ENCODE data around the gene EFNA5. TPM values are rescaled to one million over a fixed set of nuclear protein-coding genes. Genes with fewer than 3 reads are reported as not detected.

EFNA5 gene
- total and polyA plus RNA-seq, 7 donors = 0.32 to 5.4 (median 2.1) TPM

DNA sequence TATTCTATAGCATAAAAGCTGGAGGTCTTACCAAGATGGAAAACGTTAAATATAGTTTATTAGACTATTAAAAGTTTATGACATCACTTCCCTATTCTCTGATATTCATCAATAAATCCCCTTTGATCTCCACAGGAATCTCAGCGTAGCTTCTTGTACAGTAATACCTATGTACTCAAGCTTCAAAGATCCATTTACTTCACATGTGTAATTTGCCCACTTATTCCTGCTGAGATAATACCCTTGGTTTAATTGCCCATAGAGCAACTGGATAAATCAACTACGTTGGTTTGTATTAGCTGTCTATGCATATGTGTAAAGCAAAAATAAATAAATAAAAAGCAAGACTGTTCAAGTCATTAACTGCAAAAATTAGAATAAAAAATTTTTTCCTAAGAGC, 219.7 kb downstream of the EFNA5 start:
- intact Hi-C loops (cut with DNase I) = no loop called here

GRCh38 chr5:107450531-107450930, 220.2 kb downstream of the EFNA5 start:
- Histone ChIP-seq H3K27me3 (ENCODE audit: insufficient read depth in 3 of 3, low read length in 2 of 3) (no peaks in the 10 kb centered on the region), H3K36me3 (ENCODE audit: insufficient read depth in 1 of 2, low read depth in 1 of 2) (no peaks in the 10 kb centered on the region), H3K4me3 (no peak overlapping the region), H3K27ac (no peak overlapping the region), H3K4me1 (no peaks in the 10 kb centered on the region), H3K9me3 (no peaks in the 10 kb centered on the region)
- DNase-seq (no peak), ATAC-seq (no peak)
- 66 to 79% (median 77%) methylated on average over 3 of the region's 3 CpGs for WGBS, 3 donors
- intact Hi-C loops (cut with DNase I) = no loop called here
- TF ChIP-seq, protein P1, sequence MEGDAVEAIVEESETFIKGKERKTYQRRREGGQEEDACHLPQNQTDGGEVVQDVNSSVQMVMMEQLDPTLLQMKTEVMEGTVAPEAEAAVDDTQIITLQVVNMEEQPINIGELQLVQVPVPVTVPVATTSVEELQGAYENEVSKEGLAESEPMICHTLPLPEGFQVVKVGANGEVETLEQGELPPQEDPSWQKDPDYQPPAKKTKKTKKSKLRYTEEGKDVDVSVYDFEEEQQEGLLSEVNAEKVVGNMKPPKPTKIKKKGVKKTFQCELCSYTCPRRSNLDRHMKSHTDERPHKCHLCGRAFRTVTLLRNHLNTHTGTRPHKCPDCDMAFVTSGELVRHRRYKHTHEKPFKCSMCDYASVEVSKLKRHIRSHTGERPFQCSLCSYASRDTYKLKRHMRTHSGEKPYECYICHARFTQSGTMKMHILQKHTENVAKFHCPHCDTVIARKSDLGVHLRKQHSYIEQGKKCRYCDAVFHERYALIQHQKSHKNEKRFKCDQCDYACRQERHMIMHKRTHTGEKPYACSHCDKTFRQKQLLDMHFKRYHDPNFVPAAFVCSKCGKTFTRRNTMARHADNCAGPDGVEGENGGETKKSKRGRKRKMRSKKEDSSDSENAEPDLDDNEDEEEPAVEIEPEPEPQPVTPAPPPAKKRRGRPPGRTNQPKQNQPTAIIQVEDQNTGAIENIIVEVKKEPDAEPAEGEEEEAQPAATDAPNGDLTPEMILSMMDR (IDR thresholded peaks at IDR 0.05) = no peak

More for the DNA sequence above, 219.7 kb downstream of the EFNA5 start:
- H3K4me3 ChIP-seq = no peak overlapping the region
- H3K27me3 ChIP-seq (ENCODE audit: insufficient read depth in 3 of 3, low read length in 2 of 3) = no peaks in the 10 kb centered on the region
- DNase-seq (no peak), ATAC-seq (no peak)
- TF ChIP-seq, protein P1 (IDR thresholded peaks at IDR 0.05) = no peak
- 57 to 68% (median 60%) methylated on average over 3 of the region's 3 CpGs for WGBS, 3 donors
- H3K27ac ChIP-seq = no peak overlapping the region
- H3K4me1 ChIP-seq = no peaks in the 10 kb centered on the region
- H3K36me3 ChIP-seq (ENCODE audit: insufficient read depth in 1 of 2, low read depth in 1 of 2) = no peaks in the 10 kb centered on the region
- no peaks in the 10 kb centered on the region for H3K9me3 ChIP-seq

GRCh38 chr5:107449369-107449768, 221.4 kb downstream of the EFNA5 start:
- intact Hi-C loops (cut with DNase I) = no loop called here
- no peak overlapping the region for H3K27ac ChIP-seq
- H3K4me1 ChIP-seq = no peaks in the 10 kb centered on the region
- no peaks in the 10 kb centered on the region for H3K36me3 ChIP-seq (ENCODE audit: insufficient read depth in 1 of 2, low read depth in 1 of 2)
- TF ChIP-seq, protein P1 (IDR thresholded peaks at IDR 0.05) = no peak
- no peaks in the 10 kb centered on the region for H3K27me3 ChIP-seq (ENCODE audit: insufficient read depth in 3 of 3, low read length in 2 of 3)
- no peaks in the 10 kb centered on the region for H3K9me3 ChIP-seq
- 84 to 88% (median 84%) methylated on average over 3 of the region's 3 CpGs for WGBS, 3 donors
- ATAC-seq (no peak), DNase-seq (no peak)
- no peak overlapping the region for H3K4me3 ChIP-seq

- Histone ChIP-seq H3K4me1 (no peaks in the 10 kb centered on the region), H3K9me3 (no peaks in the 10 kb centered on the region), H3K36me3 (ENCODE audit: insufficient read depth in 1 of 2, low read depth in 1 of 2) (no peaks in the 10 kb centered on the region), H3K27ac (no peak overlapping the region), H3K4me3 (no peak overlapping the region), H3K27me3 (ENCODE audit: insufficient read depth in 3 of 3, low read length in 2 of 3) (no peaks in the 10 kb centered on the region)
- ATAC-seq = no peak
- TF ChIP-seq, protein P1 (IDR thresholded peaks at IDR 0.05) = no peak
- DNase-seq = no peak
- 80 to 89% (median 87%) methylated on average over 6 of the region's 6 CpGs for WGBS, 3 donors
- intact Hi-C loops (cut with DNase I) = no loop called here
These were observed 223.2 kb downstream of the EFNA5 start for GRCh38 chr5:107447587-107447986.

DNA sequence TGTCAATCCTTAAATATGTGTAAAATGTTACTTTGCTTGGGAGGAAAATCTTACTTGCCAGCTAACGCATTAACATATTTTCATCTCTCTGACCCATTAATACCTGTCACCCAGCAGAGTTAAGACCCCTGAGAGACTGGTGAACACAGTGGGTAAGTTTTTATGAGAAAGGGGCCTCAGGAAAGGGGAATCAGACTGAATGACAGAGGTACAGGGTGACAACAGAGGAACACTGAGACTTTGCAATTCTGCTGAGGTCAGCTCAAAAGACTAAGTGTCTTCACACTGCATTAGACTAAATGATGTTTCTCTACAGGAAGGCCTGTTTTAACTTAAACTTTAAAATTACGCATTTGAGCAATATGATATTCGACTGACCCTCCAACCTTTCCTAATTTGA, 223.8 kb downstream of the EFNA5 start:
- no peak for DNase-seq
- Histone ChIP-seq H3K4me3 (no peak overlapping the region), H3K36me3 (ENCODE audit: insufficient read depth in 1 of 2, low read depth in 1 of 2) (no peaks in the 10 kb centered on the region), H3K27ac (no peak overlapping the region), H3K9me3 (no peaks in the 10 kb centered on the region), H3K27me3 (ENCODE audit: insufficient read depth in 3 of 3, low read length in 2 of 3) (no peaks in the 10 kb centered on the region), H3K4me1 (no peaks in the 10 kb centered on the region)
- 89 to 94% (median 89%) methylated on average over 3 of the region's 3 CpGs for WGBS, 3 donors
- no peak for ATAC-seq
- intact Hi-C loops (cut with DNase I) = no loop called here
- TF ChIP-seq, protein P1 (IDR thresholded peaks at IDR 0.05) = no peak

Measured in psoas muscle (tissue), 8 donors.